HCEC 1CT (cell line): ENCODE measurements around the gene MAN1C1.

Source experiments
- DNase-seq: peaks from one replicate; pipeline ENCODE4 v3.0.0-alpha.2; 2017

The MAN1C1 gene

DNA sequence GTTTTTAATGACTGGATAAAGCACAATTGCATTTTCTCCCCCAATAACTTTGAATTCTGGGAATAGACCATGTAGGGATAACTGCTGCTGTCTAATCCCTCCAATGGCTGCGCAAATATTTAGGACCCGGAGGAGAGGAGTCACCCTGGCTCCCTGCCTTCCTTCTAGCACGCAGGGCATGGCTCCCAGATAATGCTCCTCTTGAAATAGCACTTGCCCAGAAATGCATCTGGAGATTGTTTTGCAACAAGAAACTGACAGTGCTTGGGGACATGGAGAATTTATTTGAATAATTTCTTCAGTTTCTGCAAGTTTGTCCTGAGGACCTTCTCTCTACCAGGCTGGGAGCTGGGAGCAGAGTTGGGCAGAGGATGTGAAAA lies 83.5 kb downstream of the MAN1C1 start:
- no peak for DNase-seq

- no peak for DNase-seq
Measured at GRCh38 chr1:25700626-25701025, 84.0 kb downstream of the MAN1C1 start.

DNA sequence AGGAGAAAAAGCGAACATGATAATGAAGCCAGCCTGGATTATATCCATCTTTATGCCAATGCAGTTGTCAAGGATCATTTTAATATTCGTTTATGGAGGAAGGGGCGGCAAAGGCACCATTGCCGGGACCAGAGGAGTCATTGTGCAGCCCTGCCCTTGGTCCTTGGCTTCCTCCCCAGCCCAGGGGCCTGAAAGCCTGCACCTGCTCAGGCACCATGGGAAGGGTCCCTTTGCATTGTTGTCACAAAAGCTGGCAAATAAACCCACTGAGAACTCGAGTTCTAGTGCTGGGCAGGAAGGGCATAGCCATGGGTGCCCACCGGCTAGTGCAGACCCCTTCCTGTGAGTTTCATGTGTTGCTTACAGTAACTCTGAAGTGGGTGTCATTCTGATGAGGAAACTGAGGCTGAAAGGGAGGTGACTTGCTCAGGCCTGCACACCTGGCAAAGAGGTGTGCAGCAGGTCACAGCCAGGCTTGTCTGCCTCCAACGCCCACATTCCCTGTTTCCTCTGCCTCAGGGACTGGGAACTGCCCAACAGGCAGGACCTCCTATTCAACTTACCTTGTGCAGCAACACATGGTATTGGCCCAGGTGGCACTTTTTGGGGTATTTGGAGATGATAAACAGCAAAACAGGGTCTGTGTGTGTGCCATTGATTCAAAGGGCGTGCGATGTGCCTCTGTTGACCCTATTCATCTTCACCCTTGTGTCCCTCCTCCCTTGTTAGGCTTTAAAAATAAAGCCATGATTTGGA lies 84.6 kb downstream of the MAN1C1 start:
- DNase-seq = no peak

GRCh38 chr1:25702101-25702775 lies 85.6 kb downstream of the MAN1C1 start:
- DNase-seq = no peak

DNA sequence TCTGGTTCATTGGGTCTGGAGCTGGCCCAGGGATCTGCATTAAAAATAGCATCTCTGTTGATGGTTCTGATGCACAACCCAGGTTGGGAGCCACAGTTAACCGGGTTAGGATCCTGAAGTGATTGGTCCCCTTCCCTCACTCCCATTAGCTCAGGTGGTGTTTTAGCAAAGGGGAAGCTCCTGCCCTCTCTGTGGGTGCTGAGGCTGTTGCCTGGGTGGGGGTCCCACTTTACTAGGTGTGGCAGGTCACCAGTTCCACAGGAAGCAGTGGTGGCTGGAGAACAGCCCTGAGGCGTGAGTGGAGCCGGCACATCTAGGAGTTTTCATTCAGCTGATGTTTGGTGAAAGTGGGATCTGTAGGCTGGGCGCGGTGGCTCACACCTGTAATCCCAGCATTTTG lies 86.5 kb downstream of the MAN1C1 start:
- DNase-seq = no peak

- no peak for DNase-seq
Measured at GRCh38 chr1:25703671-25704266, 87.2 kb downstream of the MAN1C1 start.

DNA sequence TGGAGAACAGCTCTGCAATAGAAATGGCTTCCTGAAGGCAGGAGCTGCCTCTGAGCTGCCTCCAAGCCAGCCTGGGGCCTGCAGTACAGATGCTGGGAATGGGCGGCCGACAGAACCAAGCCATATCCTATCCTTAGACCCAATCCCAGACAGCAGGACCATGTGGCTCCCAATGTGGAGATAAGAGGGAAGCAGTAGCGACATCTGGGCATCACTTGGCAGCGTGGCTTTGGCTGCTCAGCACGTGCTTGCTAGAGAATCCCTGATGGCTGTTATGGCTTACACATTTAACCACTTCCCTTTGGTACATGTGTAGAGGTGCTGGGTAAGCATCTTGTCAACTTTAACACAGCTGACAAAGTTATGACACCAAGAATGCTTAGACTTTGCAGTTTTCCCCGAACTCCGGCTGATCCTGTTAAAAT lies 87.7 kb downstream of the MAN1C1 start:
- no peak for DNase-seq

DNA sequence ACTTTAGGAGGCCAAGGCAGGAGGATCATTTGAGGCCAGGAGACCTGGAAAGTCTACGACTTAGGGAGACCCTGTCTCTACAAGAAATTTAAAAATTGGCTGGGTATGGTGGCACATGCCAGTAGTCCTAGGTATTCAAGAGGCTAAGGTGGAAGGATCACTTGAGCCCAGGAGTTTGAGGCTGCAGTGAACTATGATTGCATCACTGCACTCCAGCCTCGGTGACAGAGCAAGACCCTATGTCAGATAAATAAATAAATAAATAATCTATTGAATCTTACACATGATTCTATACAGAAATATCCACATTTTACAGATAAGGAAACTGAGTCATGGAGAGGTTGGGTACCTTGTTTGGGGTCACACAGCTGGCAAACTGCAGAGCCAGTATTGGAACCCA lies 89.1 kb downstream of the MAN1C1 start:
- no peak for DNase-seq

DNA sequence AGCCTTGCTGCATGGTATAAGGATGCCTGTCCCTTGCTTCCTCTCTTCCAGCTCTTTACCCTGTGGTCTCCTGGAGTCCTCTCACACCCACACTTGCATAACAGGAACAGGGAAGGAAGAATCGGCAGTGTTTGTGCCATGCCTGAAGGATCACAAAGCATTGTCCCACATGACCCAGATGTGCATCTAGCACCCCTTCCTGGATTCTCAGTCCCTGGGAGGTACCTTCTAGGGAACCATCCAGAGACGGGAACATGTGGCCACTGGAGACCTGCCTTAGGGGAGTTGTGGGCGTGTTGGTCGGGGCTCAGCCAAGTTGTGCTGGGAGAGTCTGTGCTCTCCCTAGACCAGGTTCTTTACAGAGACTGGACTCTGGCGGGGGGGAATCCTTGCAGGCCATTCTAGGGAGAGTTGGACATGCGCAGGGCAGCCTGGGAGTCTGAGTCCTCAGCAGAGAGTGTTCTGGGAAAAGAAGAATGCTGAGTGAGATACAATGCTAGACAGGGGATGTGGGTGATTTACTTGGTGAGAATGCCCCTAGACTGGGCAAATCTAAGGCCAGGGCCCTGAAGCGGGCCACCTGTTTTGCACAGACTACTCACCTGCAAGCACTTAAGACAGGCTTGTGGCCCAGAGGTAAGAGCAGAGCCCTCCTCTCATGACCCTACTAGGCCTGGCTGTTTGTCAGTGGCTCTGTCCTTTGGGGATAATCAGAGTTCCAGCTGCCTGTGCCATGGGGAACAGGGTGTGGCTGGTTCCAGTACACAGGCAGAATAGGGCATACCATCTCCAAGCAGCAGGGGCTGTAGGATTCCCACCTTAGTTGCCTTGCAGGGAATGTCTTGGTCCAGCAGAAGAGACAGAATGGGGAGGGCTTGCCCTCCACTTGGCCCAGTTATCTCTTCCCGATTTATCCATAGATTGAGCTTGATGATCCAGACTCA lies 89.8 kb downstream of the MAN1C1 start:
- no peak for DNase-seq

DNA sequence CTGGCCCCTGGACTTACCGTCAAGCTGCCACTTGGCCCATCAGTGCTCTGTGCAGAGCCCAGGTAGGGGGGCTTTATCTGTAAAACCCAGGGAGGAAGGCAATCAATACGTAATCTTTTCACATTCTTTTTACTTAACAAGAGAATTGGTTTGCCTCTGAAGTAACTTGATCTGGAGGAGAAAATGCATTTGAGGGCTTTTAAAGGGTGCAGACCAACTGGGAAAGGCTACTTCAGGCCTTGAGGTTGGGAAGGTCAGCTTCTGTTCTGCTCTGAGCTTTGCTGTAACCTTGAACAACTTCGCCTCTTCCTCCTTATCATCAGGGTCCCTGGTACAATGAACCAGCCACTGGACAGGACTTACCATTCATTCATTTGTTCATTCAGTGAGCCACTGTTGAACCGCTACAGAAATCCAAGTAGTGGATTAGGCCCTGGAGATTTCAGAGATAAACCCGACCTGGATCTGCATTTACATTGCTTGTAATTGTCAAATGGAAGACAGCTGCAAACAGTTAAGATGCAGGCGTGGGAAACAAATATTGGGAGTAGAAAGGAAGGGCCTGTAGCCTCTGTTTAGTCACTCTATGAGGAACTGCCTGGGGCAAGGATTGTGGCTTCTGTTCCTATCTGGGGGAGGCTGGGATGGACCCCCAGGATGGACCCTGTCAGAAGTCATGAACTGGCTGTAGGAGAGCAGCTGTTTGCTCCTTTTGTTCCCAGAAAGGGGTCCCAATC lies 90.9 kb downstream of the MAN1C1 start:
- DNase-seq = no peak

GRCh38 chr1:25710583-25711347 lies 94.2 kb downstream of the MAN1C1 start:
- DNase-seq = no peak

DNA sequence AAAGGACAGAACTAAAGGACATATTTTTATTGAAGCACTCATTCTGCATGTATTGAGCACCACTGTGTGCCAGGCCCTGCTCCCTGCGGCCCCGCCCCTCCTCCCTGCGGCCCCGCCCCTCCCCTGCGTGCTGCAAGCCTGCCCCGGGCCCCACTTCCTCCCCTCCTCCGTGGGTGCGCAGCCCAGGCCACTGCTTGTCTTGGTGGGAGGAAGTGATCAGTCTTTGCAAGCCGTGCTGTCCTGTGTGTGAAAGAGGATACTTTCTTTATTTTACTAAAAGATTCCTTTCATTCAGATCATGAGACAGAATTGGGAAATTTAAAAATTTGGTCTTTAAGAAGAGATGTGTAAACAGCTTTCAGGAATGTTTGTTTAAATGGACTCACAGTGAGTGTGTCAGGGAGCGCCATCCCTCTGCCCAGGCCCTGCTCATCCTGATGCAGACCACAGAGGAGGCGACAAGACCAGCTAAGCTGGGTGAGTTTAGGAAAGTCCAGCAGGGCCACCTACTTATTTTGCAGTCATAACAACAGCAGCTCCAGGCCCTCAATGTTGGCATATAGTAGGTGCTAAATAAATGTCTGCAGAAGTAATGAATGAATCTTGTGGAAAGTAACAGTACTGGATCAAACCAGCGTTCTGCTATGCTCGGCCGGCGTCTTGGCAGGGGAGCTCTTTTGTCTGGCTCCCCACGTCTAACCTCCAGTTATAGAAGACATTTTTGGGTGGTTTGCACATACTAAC lies 95.1 kb downstream of the MAN1C1 start:
- peak; percentile 64 for DNase-seq

- DNase-seq = no peak
Measured at GRCh38 chr1:25712299-25712970, 95.8 kb downstream of the MAN1C1 start.

DNA sequence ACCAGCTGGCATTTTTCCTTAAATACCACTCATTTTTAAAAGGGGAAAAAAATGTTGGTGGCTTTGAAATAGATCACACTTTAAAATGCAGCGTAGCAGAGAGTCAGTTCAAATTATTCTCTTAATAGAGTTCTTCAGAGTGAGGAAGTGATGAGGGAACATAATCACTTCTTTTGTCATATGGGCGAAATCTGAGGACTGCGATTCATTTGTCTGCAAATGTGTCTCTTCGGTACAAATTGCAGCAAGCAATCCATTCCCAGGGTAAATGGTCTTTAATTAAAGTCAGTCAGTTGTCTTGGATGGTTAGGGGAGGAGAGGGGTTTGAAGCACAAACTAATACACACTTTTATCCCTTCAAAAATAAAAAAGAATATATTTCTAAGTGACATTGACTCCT lies 97.4 kb downstream of the MAN1C1 start:
- DNase-seq = no peak

DNA sequence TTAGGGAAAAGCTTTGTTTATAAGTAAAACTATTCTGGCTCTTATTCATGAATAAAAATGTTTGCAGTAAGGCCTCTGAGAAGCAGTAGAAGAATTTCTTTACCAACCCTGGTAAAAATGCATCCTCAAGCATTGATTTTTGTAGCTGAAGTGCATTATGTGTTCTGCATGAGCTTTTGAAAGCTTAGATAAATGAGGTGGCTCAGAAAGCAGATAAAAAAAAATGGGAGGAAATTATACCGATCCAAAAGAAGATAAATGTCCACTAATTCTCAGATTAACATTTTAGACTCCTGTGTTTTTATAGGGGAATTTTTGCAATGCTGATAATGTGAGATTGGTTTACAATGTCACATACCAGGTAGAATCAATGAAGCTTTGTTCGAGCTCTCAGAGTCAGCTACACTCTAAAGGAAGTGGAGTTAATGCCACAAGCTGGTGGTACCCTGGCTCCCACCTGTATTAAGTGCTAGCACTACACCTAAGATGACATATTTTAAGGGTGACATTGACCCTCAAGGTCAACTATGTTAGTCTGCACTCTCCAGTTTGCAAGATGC lies 97.9 kb downstream of the MAN1C1 start:
- DNase-seq = no peak

DNA sequence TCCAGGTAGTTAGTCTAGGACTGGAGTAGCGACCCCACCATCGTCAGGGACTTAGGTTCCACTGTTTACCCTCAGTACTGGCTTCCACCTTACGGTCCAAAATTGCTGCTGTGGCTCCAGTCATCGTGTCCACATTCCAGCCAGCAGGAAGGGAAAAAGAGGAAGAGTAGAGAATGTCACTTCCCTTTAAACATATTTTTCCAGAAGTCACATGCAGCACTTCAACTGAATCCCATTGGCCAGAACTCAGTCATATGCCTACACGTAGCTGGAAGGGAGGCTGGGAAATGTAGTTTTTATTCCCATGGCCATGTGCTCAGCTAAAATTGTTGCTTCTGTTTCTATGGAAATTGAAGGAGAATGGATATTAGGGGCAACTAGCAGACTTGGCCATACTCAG lies 99.3 kb downstream of the MAN1C1 start:
- no peak for DNase-seq

DNA sequence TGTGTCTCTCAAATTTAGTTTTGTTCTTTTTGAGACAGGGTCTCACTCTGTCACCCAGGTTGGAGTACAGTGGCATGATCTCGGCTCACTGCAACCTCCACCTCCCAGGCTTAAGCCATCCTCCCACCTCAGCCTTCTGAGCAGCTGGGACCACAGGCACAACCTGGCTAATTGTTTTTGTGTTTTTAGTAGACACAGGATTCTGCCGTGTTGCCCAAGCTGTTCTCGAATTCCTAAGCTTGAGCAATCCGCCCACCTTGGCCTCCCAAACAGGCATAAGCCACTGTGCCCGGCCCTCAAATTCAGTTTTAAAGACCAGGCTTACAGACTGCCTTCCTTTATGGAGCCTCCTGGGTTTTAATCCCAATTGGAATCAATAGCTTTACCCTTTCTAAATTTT lies 99.7 kb downstream of the MAN1C1 start:
- no peak for DNase-seq

DNA sequence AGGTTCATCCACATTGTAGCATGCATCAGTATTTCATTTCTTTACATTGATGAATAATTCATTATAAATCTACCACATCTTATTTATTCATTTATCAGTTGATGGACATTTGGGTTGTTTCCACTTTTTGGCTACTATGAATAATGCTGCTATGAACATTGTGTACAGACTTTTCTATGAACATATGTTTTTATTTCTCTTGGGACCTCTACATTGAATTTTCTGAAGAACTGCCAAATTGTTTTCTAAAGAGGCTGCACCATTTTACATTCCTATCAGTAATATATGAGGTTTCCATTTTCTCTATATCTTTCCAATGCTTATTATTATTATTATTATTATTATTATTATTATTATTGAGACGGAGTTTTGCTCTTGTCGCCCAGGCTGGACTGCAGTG lies 102.1 kb downstream of the MAN1C1 start:
- no peak for DNase-seq

GRCh38 chr1:25720624-25721023 lies 104.0 kb downstream of the MAN1C1 start:
- no peak for DNase-seq
